ENCODE data around the gene TRMT10B. TPM values are rescaled to one million over a fixed set of nuclear protein-coding genes. Genes with fewer than 3 reads are reported as not detected.

The TRMT10B gene
- total RNA-seq, 1 donor from 2014 or later = 2.1 TPM

- TF ChIP-seq CTCF (conservative IDR thresholded peaks at IDR 0.05; ENCODE audit: low read depth, low read length) = peak; percentile 20
- DNase-seq (ENCODE audit: low read depth) = peak; percentile 62
Observed at GRCh38 chr9:37784616-37785483, 31.2 kb downstream of the TRMT10B start, which contains the start of gene EXOSC3. Gene EXOSC3, minus strand, starts transcription at chr9:37785064. Its CDS starts 20 bp downstream, at chr9:37785044.

GRCh38 chr9:37787059-37787458 is 33.5 kb downstream of the TRMT10B start:
- no peak for DNase-seq (ENCODE audit: low read depth)
- TF ChIP-seq CTCF (conservative IDR thresholded peaks at IDR 0.05; ENCODE audit: low read depth, low read length) = no peak
- no peak overlapping the region for H3K4me3 ChIP-seq (ENCODE audit: low read depth, low read length)

More at GRCh38 chr9:37784616-37785483, 31.2 kb downstream of the TRMT10B start, which contains the start of gene EXOSC3:
- peak within 1 kb of the TSS; percentile 82 for H3K4me3 ChIP-seq (ENCODE audit: low read depth, low read length)

- H3K4me3 ChIP-seq (ENCODE audit: low read depth, low read length) = no peak overlapping the region
- DNase-seq (ENCODE audit: low read depth) = no peak
- TF ChIP-seq CTCF (conservative IDR thresholded peaks at IDR 0.05; ENCODE audit: low read depth, low read length) = no peak
Observed at GRCh38 chr9:37788332-37788731, 34.7 kb downstream of the TRMT10B start.

GRCh38 chr9:37790096-37790495 is 36.5 kb downstream of the TRMT10B start:
- no peak for DNase-seq (ENCODE audit: low read depth)
- no peak for TF ChIP-seq CTCF (conservative IDR thresholded peaks at IDR 0.05; ENCODE audit: low read depth, low read length)
- no peak overlapping the region for H3K4me3 ChIP-seq (ENCODE audit: low read depth, low read length)

- H3K4me3 ChIP-seq (ENCODE audit: low read depth, low read length) = no peak overlapping the region
- no peak for DNase-seq (ENCODE audit: low read depth)
- no peak for TF ChIP-seq CTCF (conservative IDR thresholded peaks at IDR 0.05; ENCODE audit: low read depth, low read length)
Observed at GRCh38 chr9:37792122-37792521, 38.5 kb downstream of the TRMT10B start.

- no peak for TF ChIP-seq CTCF (conservative IDR thresholded peaks at IDR 0.05; ENCODE audit: low read depth, low read length)
- H3K4me3 ChIP-seq (ENCODE audit: low read depth, low read length) = no peak overlapping the region
- DNase-seq (ENCODE audit: low read depth) = no peak
Observed at GRCh38 chr9:37796232-37796631, 42.6 kb downstream of the TRMT10B start.

All from epithelial cell of proximal tubule (primary cell).